Epithelial cell of esophagus (primary cell): Measurements from ENCODE around the gene LSR.

Experiments used
- DNase-seq: peaks from one replicate; pipeline ENCODE4 v3.0.0; 2010; ENCODE audit warnings: low read depth
- H3K4me3 ChIP-seq: 2 replicates; pipeline ENCODE4 v1.5.1; 2011; ENCODE audit warnings: mild to moderate bottlenecking, low read length, control low read depth
- CTCF ChIP-seq: IDR thresholded peaks from 2 replicates; pipeline ENCODE4 v1.5.1; 2011; ENCODE audit warnings: low read depth, mild to moderate bottlenecking, low read length, control low read depth, inconsistent platforms; ENCODE audit not compliant: insufficient read depth; ENCODE audit errors: missing control alignments

Gene LSR

GRCh38 chr19:35272954-35273649 lies 24.3 kb downstream of the LSR start:
- DNase-seq: no peak
- TF ChIP-seq CTCF: no peak

GRCh38 chr19:35273686-35274259 lies 25.0 kb downstream of the LSR start:
- TF ChIP-seq CTCF: no peak
- no peak for DNase-seq

More at GRCh38 chr19:35272954-35273649, 24.3 kb downstream of the LSR start:
- no peak overlapping the region for H3K4me3 ChIP-seq

GRCh38 chr19:35274323-35274722 lies 25.5 kb downstream of the LSR start:
- no peak overlapping the region for H3K4me3 ChIP-seq
- DNase-seq: no peak
- TF ChIP-seq CTCF: no peak

More at GRCh38 chr19:35273686-35274259, 25.0 kb downstream of the LSR start:
- H3K4me3 ChIP-seq: no peak overlapping the region

GRCh38 chr19:35276706-35277281 lies 28.0 kb downstream of the LSR start:
- DNase-seq: no peak

GRCh38 chr19:35278578-35279284 lies 29.9 kb downstream of the LSR start:
- no peak for DNase-seq
- no peak for TF ChIP-seq CTCF
- H3K4me3 ChIP-seq: no peak overlapping the region

More at GRCh38 chr19:35276706-35277281, 28.0 kb downstream of the LSR start:
- no peak for TF ChIP-seq CTCF
- no peak overlapping the region for H3K4me3 ChIP-seq

- TF ChIP-seq CTCF: no peak
- H3K4me3 ChIP-seq: no peak overlapping the region
- DNase-seq: no peak
Observed at GRCh38 chr19:35279374-35279773, 30.6 kb downstream of the LSR start.
